GM12891 (cell line): ENCODE measurements around the gene DGKZ.

Source experiments
- PAX5 ChIP-seq: IDR thresholded peaks from 2 replicates; pipeline ENCODE4 v1.6.1; 2011; ENCODE audit warnings: low read length, moderate library complexity, mild to moderate bottlenecking; ENCODE audit not compliant: insufficient read depth, severe bottlenecking
- POLR2A ChIP-seq: IDR thresholded peaks from 2 replicates; pipeline ENCODE4 v1.6.1; 2011; ENCODE audit warnings: low read depth, low read length, control low read depth
- POLR2AphosphoS5 ChIP-seq: IDR thresholded peaks from 2 replicates; pipeline ENCODE4 v1.6.1; 2011; ENCODE audit warnings: low read depth, low read length, control low read depth

- TF ChIP-seq POLR2A = no peak
- no peak for TF ChIP-seq PAX5
- no peak for TF ChIP-seq POLR2AphosphoS5
Measured at GRCh38 chr11:46387919-46388618, 40.8 kb downstream of the DGKZ start.
